OCI-LY7 (cell line): ENCODE results near the gene FARSB.

Source experiments
- CTCF ChIP-seq: fragments of 200-600 bp; sonication (generic); conservative IDR thresholded peaks from 2 replicates; pipeline ENCODE4 v1.5.1; 2014; ENCODE audit warnings: mild to moderate bottlenecking, antibody characterized with exemption, low read length, moderate library complexity, mixed read lengths
- EZH2phosphoT487 ChIP-seq: fragments of 200-600 bp; sonication (generic); IDR thresholded peaks from 2 replicates; pipeline ENCODE4 v1.6.1; 2018; ENCODE audit warnings: low read depth, borderline replicate concordance, mild to moderate bottlenecking, mixed run types, antibody characterized with exemption, low read length, moderate library complexity, mixed read lengths

DNA sequence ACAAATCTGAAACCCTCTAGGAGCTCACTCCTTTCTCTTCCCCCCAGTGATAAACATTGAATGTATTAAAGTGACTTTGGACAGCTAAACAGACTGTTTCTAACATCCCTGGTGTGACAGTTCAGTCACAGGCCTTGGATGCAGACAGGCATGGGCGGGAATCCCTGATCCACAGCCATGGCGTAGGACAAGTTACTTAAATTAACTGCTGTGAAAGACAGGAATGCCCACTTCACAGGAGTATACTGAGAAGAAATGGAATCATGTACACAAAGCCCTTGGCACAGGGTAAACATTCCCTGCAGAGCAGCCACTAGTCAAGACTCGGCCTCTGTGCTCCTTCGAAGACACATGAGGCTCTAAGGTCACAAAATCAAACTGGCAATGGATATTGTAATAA lies 34.0 kb downstream of the FARSB start:
- TF ChIP-seq CTCF (no peak), EZH2phosphoT487 (no peak)
